Thoracic aorta (tissue), 2 donors: Measurements from ENCODE around the gene C19orf53. TPM values are rescaled to one million over a fixed set of nuclear protein-coding genes. Genes with fewer than 3 reads are reported as not detected.
A peak's percentile ranks its signal among the peaks of the same experiment; 100 is the strongest.

Source experiments
- ATAC-seq: fragments of 150-250 bp; one replicate; pipeline ENCODE4 v1.8.0; 2017; ENCODE audit warnings: low read depth; ENCODE audit not compliant: insufficient number of reproducible peaks, low FRiP score
- DNase-seq: peaks from one replicate; pipeline ENCODE4 v3.0.0-alpha.2; 2020; ENCODE audit warnings: low spot score
- H3K27ac ChIP-seq, 2 donors: fragments of 200-600 bp; sonication (generic); 1 replicate in 1 of 2; 2 replicates in 1 of 2; pipeline ENCODE4 v1.5.1; 2016; ENCODE audit warnings: mild to moderate bottlenecking in 2 of 2, moderate library complexity in 2 of 2
- H3K27me3 ChIP-seq: fragments of 200-600 bp; sonication (generic); replicated peaks from 2 replicates; pipeline ENCODE4 v1.6.0; 2016; ENCODE audit warnings: mild to moderate bottlenecking; ENCODE audit not compliant: insufficient read depth
- H3K36me3 ChIP-seq: fragments of 200-600 bp; sonication (generic); one replicate; pipeline ENCODE4 v1.5.1; 2016
- H3K4me1 ChIP-seq, 2 donors: fragments of 200-600 bp; sonication (generic); 1 replicate in 1 of 2; 2 replicates in 1 of 2; pipeline versions ENCODE4 v1.5.1 to v1.6.0; 2016; ENCODE audit warnings: low read depth in 2 of 2, mild to moderate bottlenecking in 1 of 2; ENCODE audit not compliant: control insufficient read depth in 1 of 2
- H3K4me3 ChIP-seq: fragments of 200-600 bp; sonication (generic); 2 replicates; pipeline ENCODE4 v1.5.1; 2016; ENCODE audit warnings: mild to moderate bottlenecking
- H3K9me3 ChIP-seq: fragments of 200-600 bp; sonication (generic); 2 replicates; pipeline ENCODE4 v1.5.1; 2016
- CTCF ChIP-seq: fragments of 200-600 bp; sonication (generic); IDR thresholded peaks from one replicate; pipeline ENCODE4 v1.5.1; 2019; ENCODE audit warnings: antibody characterized with exemption
- total RNA-seq, 2 donors: library from RNA; depleted of rRNA; stranded (reverse); fragments of >200 nt; gene quantifications; one replicate each; pipeline versions ENCODE4 v1.1.0 to v1.2.3, GENCODE V29; 2016

C19orf53 gene
- total RNA-seq, 2 donors from 2014 or later: 114 to 128 TPM

DNA sequence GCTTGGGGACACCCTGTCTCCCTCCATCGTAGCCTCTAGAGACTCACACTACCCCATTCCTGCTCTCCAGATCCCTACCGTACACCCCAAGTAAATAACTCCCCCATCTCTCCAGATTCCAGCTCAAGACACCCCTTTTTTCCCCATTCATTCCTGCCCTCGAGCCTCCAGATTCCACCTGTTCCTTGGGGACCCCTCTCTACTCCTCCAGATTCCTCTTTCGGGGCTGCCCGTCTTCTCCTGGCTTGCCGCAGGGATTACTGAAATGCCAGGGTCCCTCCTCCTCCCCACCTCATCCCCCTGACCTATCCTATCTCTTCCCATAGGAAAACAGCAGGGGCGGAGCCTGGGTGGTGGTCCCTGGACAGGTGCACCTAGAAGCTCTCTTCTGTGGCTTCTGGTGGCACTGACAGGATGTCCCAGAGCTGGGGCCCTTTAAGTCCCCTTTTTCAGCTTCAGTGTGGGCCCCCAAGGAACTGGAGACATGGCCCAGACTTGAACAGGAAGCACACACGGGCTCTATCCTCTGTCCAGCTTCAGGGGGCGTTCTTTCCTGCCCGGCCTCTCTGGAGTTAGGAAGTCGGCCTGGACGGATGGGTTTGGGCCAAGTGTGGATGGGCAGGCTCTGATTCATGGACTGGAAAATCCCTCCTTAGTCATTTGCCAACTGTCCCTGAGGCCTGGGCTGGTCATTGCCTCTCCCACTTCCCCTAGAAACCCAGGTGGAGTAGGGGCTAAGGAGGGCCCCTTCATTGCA lies 22.2 kb downstream of the C19orf53 start:
- DNase-seq: peak; percentile 77
- peak; percentile 33 for ATAC-seq
- Histone ChIP-seq H3K36me3 (no peaks in the 10 kb centered on the region), H3K4me3 (peak overlapping the region; percentile 99), H3K9me3 (no peaks in the 10 kb centered on the region), H3K27ac (peak overlapping the region; percentile 76 to 100), H3K4me1 (peaks cover 16 to 38% of the 10 kb centered on the region in 2 donors), H3K27me3 (no peaks in the 10 kb centered on the region)
- no peak for TF ChIP-seq CTCF

DNA sequence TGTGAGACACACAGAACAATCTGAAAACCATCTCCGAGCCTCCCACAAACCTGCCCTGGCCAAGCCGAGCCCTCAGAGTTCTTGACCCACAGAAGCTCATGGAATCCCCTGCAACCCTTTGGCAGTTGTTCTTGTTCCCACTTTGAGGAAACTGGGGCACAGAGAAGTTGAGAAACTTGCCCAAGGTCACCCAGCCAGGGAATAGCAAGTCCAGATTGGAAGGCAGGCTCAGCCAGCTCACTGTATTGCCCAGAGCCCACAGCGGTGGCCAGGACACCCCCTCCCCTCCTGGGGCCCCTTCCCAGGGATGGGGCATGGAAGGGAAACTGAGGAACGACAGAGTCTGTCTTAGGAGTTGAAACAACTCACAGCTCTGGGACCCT lies 22.8 kb downstream of the C19orf53 start:
- TF ChIP-seq CTCF: no peak
- peak overlapping the region; percentile 76 to 100 for H3K27ac ChIP-seq
- H3K4me1 ChIP-seq: peaks cover 16 to 38% of the 10 kb centered on the region in 2 donors
- no peaks in the 10 kb centered on the region for H3K27me3 ChIP-seq
- no peaks in the 10 kb centered on the region for H3K36me3 ChIP-seq
- no peaks in the 10 kb centered on the region for H3K9me3 ChIP-seq
- no peak for ATAC-seq
- H3K4me3 ChIP-seq: peak overlapping the region; percentile 99
- DNase-seq: no peak

DNA sequence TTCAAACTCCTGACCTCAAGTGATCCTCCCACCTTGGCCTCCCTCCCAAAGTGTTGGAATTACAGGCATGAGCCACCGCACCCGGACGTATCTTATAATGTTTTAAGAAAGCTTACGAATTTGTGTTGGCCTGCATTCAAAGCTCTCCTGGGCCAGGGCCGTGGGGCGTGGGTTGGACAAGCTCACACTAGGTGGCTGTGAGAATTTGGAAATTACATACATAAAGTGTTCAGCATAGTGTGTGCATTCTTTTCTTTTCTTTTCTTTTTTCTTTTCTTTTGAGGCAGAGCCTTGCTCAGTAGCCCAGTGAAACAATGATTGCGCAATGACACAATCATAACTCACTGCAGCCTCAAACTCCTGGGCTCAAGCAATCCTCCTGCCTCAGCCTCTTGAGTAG lies 23.6 kb downstream of the C19orf53 start:
- Histone ChIP-seq H3K36me3 (no peaks in the 10 kb centered on the region), H3K27me3 (no peaks in the 10 kb centered on the region), H3K9me3 (no peaks in the 10 kb centered on the region), H3K4me3 (no peak overlapping the region), H3K27ac (peak overlapping the region; percentile 76 to 100), H3K4me1 (peaks cover 16 to 38% of the 10 kb centered on the region in 2 donors)
- ATAC-seq: no peak
- no peak for TF ChIP-seq CTCF
- peak; percentile 58 for DNase-seq

- DNase-seq (no peak), ATAC-seq (no peak)
- Histone ChIP-seq H3K27me3 (no peaks in the 10 kb centered on the region), H3K4me1 (peaks cover 16 to 29% of the 10 kb centered on the region in 2 donors), H3K36me3 (no peaks in the 10 kb centered on the region), H3K9me3 (no peaks in the 10 kb centered on the region), H3K27ac (no peak overlapping the region), H3K4me3 (no peak overlapping the region)
- no peak for TF ChIP-seq CTCF
These were observed 25.4 kb downstream of the C19orf53 start for GRCh38 chr19:13799669-13800068.

GRCh38 chr19:13803038-13803437 lies 28.8 kb downstream of the C19orf53 start:
- Histone ChIP-seq H3K27ac (no peak overlapping the region), H3K4me1 (peaks cover 0 to 5% of the 10 kb centered on the region in 2 donors), H3K36me3 (peaks cover 2% of the 10 kb centered on the region), H3K4me3 (no peak overlapping the region), H3K27me3 (no peaks in the 10 kb centered on the region), H3K9me3 (no peaks in the 10 kb centered on the region)
- DNase-seq: no peak
- no peak for ATAC-seq
- TF ChIP-seq CTCF: no peak
